ENCODE measurements around the gene TMEM132C.
A peak's percentile ranks its signal among the peaks of the same experiment; 100 is the strongest.
"Not testable (repeated sequence)": the region's sequence is repeated elsewhere in the genome, so short reads cannot be mapped to it uniquely, and the experiment has no call there.

TMEM132C gene

DNA sequence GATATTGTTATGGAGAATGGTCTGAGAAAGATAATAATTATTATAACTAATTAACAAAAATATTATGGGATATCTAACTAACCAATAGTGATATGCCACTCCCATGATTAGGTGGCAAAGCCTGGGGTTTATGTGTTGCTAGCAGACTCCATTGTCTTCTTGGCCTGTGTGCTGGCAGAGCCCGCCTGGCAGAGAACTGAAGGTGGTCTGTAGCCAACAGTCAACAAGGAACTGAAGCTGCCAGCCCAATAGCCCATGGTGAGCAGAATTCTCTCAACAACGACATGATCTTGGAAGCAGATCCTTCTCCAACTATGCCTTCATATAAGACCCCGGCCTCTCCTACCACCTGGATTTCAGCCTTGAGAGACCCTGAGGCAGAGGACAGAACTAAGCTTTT lies 298.0 kb downstream of the TMEM132C start:
- no peak for DNase-seq (ENCODE audit: low spot score)

- no peak for DNase-seq (ENCODE audit: low spot score)
These were observed 300.8 kb downstream of the TMEM132C start for GRCh38 chr12:128567730-128568129.

- no peak for DNase-seq (ENCODE audit: low spot score)
These were observed 303.5 kb downstream of the TMEM132C start for GRCh38 chr12:128570191-128571065.

DNA sequence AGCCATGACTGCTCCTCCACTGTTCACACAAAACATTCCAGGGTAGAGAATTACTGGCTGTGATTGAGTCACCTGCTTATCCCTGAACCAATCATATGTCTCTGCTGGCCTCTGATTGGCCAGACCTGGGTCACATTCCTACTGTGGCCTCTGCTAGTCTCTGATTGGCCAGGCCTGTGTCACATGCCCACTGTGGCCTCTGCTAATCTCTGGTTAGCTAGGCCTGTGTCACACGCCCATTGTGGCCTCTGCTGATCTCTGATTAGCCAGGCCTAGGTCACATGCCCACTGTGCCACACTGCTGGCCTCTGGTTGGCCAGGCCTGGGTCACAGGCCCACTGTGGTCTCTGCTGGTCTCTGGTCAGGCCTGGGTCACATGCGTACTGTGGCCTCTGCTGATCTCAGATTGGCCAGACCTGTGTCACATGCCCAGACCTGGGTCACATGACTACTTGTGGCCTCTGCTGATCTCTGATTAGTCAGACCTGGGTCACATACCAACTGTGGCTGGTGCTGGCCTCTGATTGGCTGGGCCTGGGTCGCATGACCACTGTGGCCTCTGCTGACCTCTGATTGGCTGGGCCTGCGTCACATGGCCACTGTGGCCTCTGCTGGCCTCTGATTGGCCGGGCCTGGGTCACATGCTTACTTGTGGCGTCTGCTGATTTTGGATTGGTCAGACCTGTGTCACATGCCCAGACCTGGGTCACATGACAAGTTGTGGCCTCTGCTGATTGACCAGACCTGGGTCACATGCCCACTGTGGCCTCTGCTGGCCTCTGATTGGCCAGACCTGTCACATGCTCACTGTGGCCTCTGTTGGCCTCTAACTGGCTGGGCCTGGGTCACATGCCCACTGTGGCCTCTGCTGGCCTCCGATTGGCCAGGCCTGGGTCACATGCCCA lies 305.2 kb downstream of the TMEM132C start:
- DNase-seq (ENCODE audit: low spot score): peak; percentile 18

DNA sequence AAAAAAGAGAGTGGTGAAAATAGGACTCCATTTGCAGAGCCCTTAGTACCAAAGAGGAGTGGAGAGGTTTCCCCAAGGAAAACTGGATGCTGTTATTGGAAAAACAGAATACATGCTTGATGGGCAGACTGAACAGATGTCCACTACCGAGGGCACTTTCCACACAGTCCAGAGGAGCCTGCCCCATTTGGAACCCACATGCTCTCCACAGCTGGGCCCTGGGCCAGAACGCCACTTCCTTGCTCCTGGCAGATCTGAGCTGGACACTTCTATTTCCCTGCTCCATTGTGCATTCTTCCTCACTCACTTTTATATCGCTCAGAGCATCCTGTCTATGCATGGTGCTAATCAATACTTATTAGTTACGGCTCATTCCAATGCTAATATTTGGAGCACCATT lies 306.9 kb downstream of the TMEM132C start:
- no peak for DNase-seq (ENCODE audit: low spot score)

DNA sequence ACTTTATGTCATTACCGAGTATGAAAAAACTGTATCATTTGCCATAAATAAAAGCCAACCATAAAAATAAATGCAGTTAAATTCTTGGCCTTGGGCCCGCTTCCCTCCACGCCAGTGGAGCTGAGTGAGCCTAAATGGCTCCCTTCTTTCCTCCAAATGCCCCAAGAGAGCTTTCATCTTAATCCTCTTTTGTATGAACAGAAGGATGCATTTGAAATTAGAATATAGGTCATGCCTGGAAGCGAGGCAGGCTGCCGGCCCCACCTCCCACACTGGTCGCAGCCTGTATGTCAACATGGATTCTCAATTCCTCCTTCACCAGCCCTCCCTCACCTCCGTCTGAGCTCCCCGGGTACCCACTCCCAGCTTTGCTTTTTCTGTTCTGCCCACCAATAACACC lies 311.1 kb downstream of the TMEM132C start:
- DNase-seq (ENCODE audit: low spot score): no peak

DNA sequence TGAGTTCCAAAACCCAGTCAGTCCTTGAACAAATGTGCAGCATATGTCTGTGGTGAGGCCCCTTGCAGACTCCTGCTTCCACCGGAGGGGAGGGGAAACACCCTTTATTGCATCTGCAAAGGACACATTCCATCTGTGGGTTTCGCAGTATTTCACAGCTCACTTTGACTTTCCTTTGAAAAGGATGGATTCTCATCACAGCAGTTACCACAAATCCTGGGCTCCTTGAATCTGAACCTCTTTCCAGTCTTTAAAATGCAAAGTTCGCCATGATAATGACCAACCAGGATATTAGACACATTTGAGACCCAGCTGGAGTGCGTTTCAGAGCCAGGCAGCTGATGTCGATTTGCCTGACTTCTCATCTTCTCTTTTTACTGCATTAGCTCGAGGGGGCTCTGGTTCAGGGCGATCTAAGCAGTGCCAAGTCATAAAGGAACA lies 314.4 kb downstream of the TMEM132C start:
- no peak for DNase-seq (ENCODE audit: low spot score)

DNA sequence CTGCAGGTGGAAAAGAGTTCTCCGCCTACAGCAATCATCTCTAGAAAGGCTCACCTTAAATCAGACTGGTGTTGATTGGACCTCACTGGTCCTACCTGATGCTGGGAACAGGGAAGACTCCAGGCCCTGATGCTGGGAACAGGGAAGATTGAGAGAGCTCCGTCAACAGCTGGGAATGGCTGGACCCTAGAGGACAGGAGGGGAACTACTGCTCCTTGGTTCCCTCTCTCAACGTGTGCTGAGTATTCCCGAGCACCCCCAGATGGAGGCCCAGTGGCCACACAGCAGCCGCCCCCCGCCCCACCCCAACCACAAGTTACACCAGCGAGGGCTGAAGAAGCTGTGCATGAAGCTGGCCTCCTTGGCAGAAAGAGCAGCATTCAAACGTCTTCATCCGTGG lies 316.5 kb downstream of the TMEM132C start:
- DNase-seq (ENCODE audit: low spot score): peak; percentile 19

DNA sequence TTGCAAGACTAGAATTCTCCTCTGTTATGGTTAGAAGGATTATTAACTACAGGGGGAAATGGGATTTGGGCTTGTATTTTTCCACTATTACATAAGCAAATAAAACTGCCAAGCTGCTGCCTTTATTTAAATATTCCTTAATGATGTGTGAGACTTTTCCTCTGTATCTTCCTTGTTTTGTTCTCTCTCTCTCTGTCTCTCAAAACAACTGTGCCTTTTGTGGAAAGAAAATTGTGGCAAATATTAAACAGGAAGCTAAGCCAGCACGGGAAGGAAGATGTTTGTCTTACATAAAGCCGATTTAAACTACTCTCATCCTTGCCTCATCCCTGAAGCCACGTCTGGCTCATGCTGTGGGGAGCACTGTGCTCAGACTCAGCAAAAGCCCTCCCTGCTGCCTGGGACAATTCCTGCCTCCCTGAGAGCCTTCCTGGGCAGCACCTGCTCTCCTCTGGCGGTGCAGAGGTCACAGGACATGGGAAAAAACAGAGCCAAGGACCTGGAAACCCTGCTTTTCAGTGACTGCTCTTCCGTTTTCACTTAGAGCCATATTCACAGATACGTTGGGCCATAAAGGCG lies 319.6 kb downstream of the TMEM132C start:
- DNase-seq (ENCODE audit: low spot score): no peak

DNA sequence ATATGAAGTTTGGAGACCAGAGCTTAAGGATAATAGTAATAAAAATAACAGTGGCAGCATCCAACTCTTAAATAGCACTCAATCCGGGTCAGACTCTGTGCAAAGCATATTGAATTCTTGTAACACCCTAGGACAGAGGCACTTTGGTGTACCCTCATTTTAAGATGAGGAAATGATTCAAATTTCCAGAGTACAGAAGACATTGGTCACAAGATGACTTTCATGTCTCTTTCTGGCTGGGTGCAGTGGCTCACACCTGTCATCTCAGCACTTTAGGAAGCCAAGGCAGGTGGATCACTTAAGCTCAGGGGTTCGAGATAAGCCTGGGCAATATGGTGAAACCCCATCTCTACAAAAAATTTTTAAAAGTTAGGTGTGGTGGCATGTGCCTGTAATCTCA lies 320.9 kb downstream of the TMEM132C start:
- DNase-seq (ENCODE audit: low spot score): no peak

GRCh38 chr12:128592220-128592744 lies 325.3 kb downstream of the TMEM132C start:
- DNase-seq (ENCODE audit: low spot score): no peak

DNA sequence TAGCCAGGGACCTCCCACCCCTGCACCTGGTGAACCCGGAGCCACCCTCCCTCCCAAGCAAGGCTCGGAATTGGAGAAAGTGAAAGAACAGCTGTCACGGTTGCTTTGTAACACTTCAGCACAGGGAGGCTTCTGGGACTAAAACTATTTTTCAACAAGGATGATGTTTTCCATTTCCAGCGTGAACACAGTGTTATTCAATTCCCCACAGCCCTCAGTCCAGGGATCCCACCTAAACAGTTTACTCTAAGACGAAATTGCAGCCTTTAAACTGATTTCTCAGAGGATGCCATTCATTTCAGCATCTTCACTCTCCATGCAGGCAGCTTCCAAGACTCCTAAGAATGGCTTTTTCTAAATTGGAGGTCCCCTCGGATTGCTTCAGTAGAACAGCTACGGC lies 327.6 kb downstream of the TMEM132C start:
- DNase-seq (ENCODE audit: low spot score): no peak

DNA sequence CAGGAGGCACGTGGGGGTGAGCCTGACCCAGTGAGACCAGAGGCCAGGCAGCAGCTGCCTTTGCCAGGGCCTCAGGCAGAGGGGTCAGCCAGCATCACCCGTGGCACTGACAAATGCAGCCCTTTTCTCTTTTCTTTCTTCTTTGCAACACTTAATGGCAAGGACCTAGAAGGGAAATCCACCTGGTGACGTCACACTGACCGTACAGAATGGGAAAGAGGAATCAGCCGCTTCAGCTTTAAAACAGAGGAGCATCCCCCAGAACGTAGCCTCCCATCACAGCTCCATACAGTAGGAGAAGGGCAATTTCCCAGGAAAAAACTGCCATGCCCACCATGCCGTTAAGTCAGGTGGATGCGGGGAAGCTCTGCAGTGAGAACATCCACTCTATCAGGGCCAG lies 328.6 kb downstream of the TMEM132C start:
- no peak for DNase-seq (ENCODE audit: low spot score)

DNA sequence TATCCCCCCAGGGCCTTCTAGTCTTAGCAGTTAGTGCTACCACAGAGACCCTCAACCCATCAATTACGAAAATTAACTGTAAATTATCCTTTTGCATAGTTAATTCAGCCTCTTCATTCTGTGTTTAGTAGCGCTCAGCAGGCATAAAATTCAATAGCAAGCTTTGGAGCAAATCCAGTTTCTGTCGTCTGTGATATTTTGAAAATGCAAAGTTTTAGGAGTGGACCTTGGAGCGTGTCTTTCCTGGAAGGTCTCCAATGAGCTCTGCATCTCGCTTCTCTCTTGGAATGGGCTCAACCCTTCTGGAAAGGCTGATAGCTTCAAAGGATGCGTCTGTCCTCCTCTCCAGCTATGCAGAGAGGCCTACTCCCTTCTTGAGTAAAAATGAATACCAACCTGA lies 333.9 kb downstream of the TMEM132C start:
- no peak for DNase-seq (ENCODE audit: low spot score)

GRCh38 chr12:128603573-128604115 lies 336.7 kb downstream of the TMEM132C start:
- DNase-seq (ENCODE audit: low spot score): no peak

- DNase-seq (ENCODE audit: low spot score): not testable (repeated sequence)
These were observed 337.2 kb downstream of the TMEM132C start for GRCh38 chr12:128604219-128604618.

DNA sequence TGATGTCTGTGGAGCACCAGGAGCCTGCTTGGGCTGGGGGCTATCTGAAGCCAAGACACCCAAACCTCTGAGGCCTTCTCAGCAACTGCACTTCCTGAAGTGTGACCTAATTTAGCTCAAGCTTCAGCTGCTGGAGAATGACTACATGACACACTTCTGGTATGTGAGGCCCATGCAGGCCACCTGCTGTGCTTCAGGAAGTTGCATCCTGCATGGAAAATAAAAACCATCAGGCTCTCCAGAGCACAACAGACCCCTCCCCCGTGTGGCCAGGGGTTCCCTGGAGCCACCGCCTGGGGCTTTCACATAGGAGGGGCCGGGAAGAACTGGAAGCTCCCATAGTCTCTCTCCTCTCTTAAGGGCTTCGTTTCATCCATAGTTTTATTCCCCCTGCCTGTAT lies 339.1 kb downstream of the TMEM132C start:
- no peak for DNase-seq (ENCODE audit: low spot score)

GRCh38 chr12:128606538-128606937 lies 339.6 kb downstream of the TMEM132C start:
- no peak for DNase-seq (ENCODE audit: low spot score)

DNA sequence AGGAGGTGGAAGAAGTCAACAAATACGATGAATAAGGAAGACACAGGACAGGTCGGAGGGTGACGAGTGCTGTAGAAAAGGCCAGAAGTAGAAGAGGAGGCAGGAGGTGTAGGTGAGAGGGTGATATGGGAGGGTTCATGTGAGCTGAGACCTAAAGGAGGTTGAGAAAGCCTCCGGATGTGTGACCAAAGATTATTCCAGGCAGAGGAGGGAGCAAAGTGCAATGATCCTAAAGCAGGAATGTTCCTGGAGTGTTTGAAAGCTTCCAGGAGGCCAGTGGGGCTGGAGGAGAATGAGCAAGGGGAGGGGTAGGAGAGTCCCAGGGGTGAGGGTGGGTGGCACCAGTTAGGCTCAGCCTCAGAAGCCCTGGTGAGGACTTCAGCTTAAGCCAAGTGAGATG lies 340.0 kb downstream of the TMEM132C start:
- no peak for DNase-seq (ENCODE audit: low spot score)

- DNase-seq (ENCODE audit: low spot score): no peak
These were observed 340.7 kb downstream of the TMEM132C start for GRCh38 chr12:128607641-128608040.

GRCh38 chr12:128609861-128610260 lies 342.9 kb downstream of the TMEM132C start:
- no peak for DNase-seq (ENCODE audit: low spot score)

- no peak for DNase-seq (ENCODE audit: low spot score)
These were observed 344.8 kb downstream of the TMEM132C start for GRCh38 chr12:128611736-128612135.

Data from SW480 (cell line).